ENCODE data around the gene ALDH9A1.
A peak's percentile ranks its signal among the peaks of the same experiment; 100 is the strongest.

The ALDH9A1 gene

GRCh38 chr1:165633614-165634013 lies 64.7 kb downstream of the ALDH9A1 start:
- H3K27ac ChIP-seq (ENCODE audit: low read depth, low read length) = no peak overlapping the region
- peak overlapping the region; percentile 46 for H3K4me3 ChIP-seq (ENCODE audit: low read depth, low read length)
- H3K79me2 ChIP-seq (ENCODE audit: control insufficient read depth, insufficient read depth, low read length, unreplicated experiment) = peaks cover 40% of the 10 kb centered on the region
- no peaks in the 10 kb centered on the region for H3K36me3 ChIP-seq (ENCODE audit: insufficient read depth, low read length)
- H3K27me3 ChIP-seq (ENCODE audit: insufficient read depth, low read length) = no peaks in the 10 kb centered on the region
- H2AFZ ChIP-seq (ENCODE audit: low read length, unreplicated experiment) = no peak overlapping the region
- H3K4me1 ChIP-seq (ENCODE audit: control insufficient read depth, insufficient read depth, low read length, unreplicated experiment) = peaks cover 53% of the 10 kb centered on the region

GRCh38 chr1:165632491-165632890 lies 65.9 kb downstream of the ALDH9A1 start:
- H3K4me3 ChIP-seq (ENCODE audit: low read depth, low read length) = peak overlapping the region; percentile 92
- peak overlapping the region; percentile 85; the same call in 1 of the 2 replicates for H3K27ac ChIP-seq (ENCODE audit: low read depth, low read length)
- H3K27me3 ChIP-seq (ENCODE audit: insufficient read depth, low read length) = no peaks in the 10 kb centered on the region
- peaks cover 46% of the 10 kb centered on the region for H3K4me1 ChIP-seq (ENCODE audit: control insufficient read depth, insufficient read depth, low read length, unreplicated experiment)
- no peaks in the 10 kb centered on the region for H3K36me3 ChIP-seq (ENCODE audit: insufficient read depth, low read length)
- H2AFZ ChIP-seq (ENCODE audit: low read length, unreplicated experiment) = peak overlapping the region; percentile 1
- peaks cover 40% of the 10 kb centered on the region for H3K79me2 ChIP-seq (ENCODE audit: control insufficient read depth, insufficient read depth, low read length, unreplicated experiment)

GRCh38 chr1:165632152-165632469 lies 66.3 kb downstream of the ALDH9A1 start:
- Histone ChIP-seq H3K4me3 (ENCODE audit: low read depth, low read length) (peak overlapping the region; percentile 92), H3K27me3 (ENCODE audit: insufficient read depth, low read length) (no peaks in the 10 kb centered on the region), H3K27ac (ENCODE audit: low read depth, low read length) (peak overlapping the region; percentile 85), H3K36me3 (ENCODE audit: insufficient read depth, low read length) (no peaks in the 10 kb centered on the region), H3K4me1 (ENCODE audit: control insufficient read depth, insufficient read depth, low read length, unreplicated experiment) (peaks cover 42% of the 10 kb centered on the region), H2AFZ (ENCODE audit: low read length, unreplicated experiment) (peak overlapping the region; percentile 34), H3K79me2 (ENCODE audit: control insufficient read depth, insufficient read depth, low read length, unreplicated experiment) (peaks cover 40% of the 10 kb centered on the region)

- peaks cover 40% of the 10 kb centered on the region for H3K79me2 ChIP-seq (ENCODE audit: control insufficient read depth, insufficient read depth, low read length, unreplicated experiment)
- peak overlapping the region; percentile 85 for H3K27ac ChIP-seq (ENCODE audit: low read depth, low read length)
- peaks cover 37% of the 10 kb centered on the region for H3K4me1 ChIP-seq (ENCODE audit: control insufficient read depth, insufficient read depth, low read length, unreplicated experiment)
- H3K27me3 ChIP-seq (ENCODE audit: insufficient read depth, low read length) = no peaks in the 10 kb centered on the region
- H3K36me3 ChIP-seq (ENCODE audit: insufficient read depth, low read length) = no peaks in the 10 kb centered on the region
- H2AFZ ChIP-seq (ENCODE audit: low read length, unreplicated experiment) = peak overlapping the region; percentile 95
- H3K4me3 ChIP-seq (ENCODE audit: low read depth, low read length) = peak overlapping the region; percentile 92
These were observed 66.8 kb downstream of the ALDH9A1 start for GRCh38 chr1:165631342-165632151.

- Histone ChIP-seq H3K27me3 (ENCODE audit: insufficient read depth, low read length) (no peaks in the 10 kb centered on the region), H3K4me3 (ENCODE audit: low read depth, low read length) (peak within 1 kb of the TSS; percentile 92), H3K27ac (ENCODE audit: low read depth, low read length) (peak within 1 kb of the TSS; percentile 85), H3K79me2 (ENCODE audit: control insufficient read depth, insufficient read depth, low read length, unreplicated experiment) (peaks cover 39% of the 10 kb centered on the region), H3K36me3 (ENCODE audit: insufficient read depth, low read length) (no peaks in the 10 kb centered on the region), H3K4me1 (ENCODE audit: control insufficient read depth, insufficient read depth, low read length, unreplicated experiment) (peaks cover 37% of the 10 kb centered on the region), H2AFZ (ENCODE audit: low read length, unreplicated experiment) (peak within 1 kb of the TSS; percentile 95)
These were observed 67.6 kb downstream of the ALDH9A1 start, which contains the start of gene MGST3 for GRCh38 chr1:165630629-165631341. Gene MGST3 (plus strand): TSS chr1:165631234. CDS start chr1:165649848, 18,614 bp downstream.

GRCh38 chr1:165629848-165630628 lies 68.3 kb downstream of the ALDH9A1 start:
- Histone ChIP-seq H3K4me3 (ENCODE audit: low read depth, low read length) (peak overlapping the region; percentile 92), H3K79me2 (ENCODE audit: control insufficient read depth, insufficient read depth, low read length, unreplicated experiment) (peaks cover 33% of the 10 kb centered on the region), H3K36me3 (ENCODE audit: insufficient read depth, low read length) (no peaks in the 10 kb centered on the region), H3K4me1 (ENCODE audit: control insufficient read depth, insufficient read depth, low read length, unreplicated experiment) (peaks cover 30% of the 10 kb centered on the region), H2AFZ (ENCODE audit: low read length, unreplicated experiment) (peak overlapping the region; percentile 93), H3K27ac (ENCODE audit: low read depth, low read length) (peak overlapping the region; percentile 85), H3K27me3 (ENCODE audit: insufficient read depth, low read length) (no peaks in the 10 kb centered on the region)

- Histone ChIP-seq H3K36me3 (ENCODE audit: insufficient read depth, low read length) (no peaks in the 10 kb centered on the region), H3K4me1 (ENCODE audit: control insufficient read depth, insufficient read depth, low read length, unreplicated experiment) (peaks cover 26% of the 10 kb centered on the region), H3K79me2 (ENCODE audit: control insufficient read depth, insufficient read depth, low read length, unreplicated experiment) (peaks cover 25% of the 10 kb centered on the region), H2AFZ (ENCODE audit: low read length, unreplicated experiment) (peak overlapping the region; percentile 55), H3K4me3 (ENCODE audit: low read depth, low read length) (no peak overlapping the region), H3K27me3 (ENCODE audit: insufficient read depth, low read length) (no peaks in the 10 kb centered on the region), H3K27ac (ENCODE audit: low read depth, low read length) (no peak overlapping the region)
These were observed 69.2 kb downstream of the ALDH9A1 start for GRCh38 chr1:165629151-165629550.

GRCh38 chr1:165628147-165628822 lies 70.1 kb downstream of the ALDH9A1 start:
- peaks cover 18% of the 10 kb centered on the region for H3K4me1 ChIP-seq (ENCODE audit: control insufficient read depth, insufficient read depth, low read length, unreplicated experiment)
- H2AFZ ChIP-seq (ENCODE audit: low read length, unreplicated experiment) = no peak overlapping the region
- peaks cover 17% of the 10 kb centered on the region for H3K79me2 ChIP-seq (ENCODE audit: control insufficient read depth, insufficient read depth, low read length, unreplicated experiment)
- no peaks in the 10 kb centered on the region for H3K27me3 ChIP-seq (ENCODE audit: insufficient read depth, low read length)
- H3K36me3 ChIP-seq (ENCODE audit: insufficient read depth, low read length) = no peaks in the 10 kb centered on the region
- H3K4me3 ChIP-seq (ENCODE audit: low read depth, low read length) = no peak overlapping the region
- H3K27ac ChIP-seq (ENCODE audit: low read depth, low read length) = no peak overlapping the region

- Histone ChIP-seq H3K4me3 (ENCODE audit: low read depth, low read length) (no peak overlapping the region), H3K36me3 (ENCODE audit: insufficient read depth, low read length) (no peaks in the 10 kb centered on the region), H2AFZ (ENCODE audit: low read length, unreplicated experiment) (no peak overlapping the region), H3K27me3 (ENCODE audit: insufficient read depth, low read length) (0 out of 2 replicates have a peak, but pooled peaks cover 4% of the 10 kb centered on the region), H3K79me2 (ENCODE audit: control insufficient read depth, insufficient read depth, low read length, unreplicated experiment) (no peaks in the 10 kb centered on the region), H3K27ac (ENCODE audit: low read depth, low read length) (no peak overlapping the region), H3K4me1 (ENCODE audit: control insufficient read depth, insufficient read depth, low read length, unreplicated experiment) (peaks cover 4% of the 10 kb centered on the region)
These were observed 73.9 kb downstream of the ALDH9A1 start for GRCh38 chr1:165624441-165624840.

GRCh38 chr1:165623624-165624023 lies 74.7 kb downstream of the ALDH9A1 start:
- Histone ChIP-seq H2AFZ (ENCODE audit: low read length, unreplicated experiment) (no peak overlapping the region), H3K4me1 (ENCODE audit: control insufficient read depth, insufficient read depth, low read length, unreplicated experiment) (no peaks in the 10 kb centered on the region), H3K27me3 (ENCODE audit: insufficient read depth, low read length) (0 out of 2 replicates have a peak, but pooled peaks cover 4% of the 10 kb centered on the region), H3K36me3 (ENCODE audit: insufficient read depth, low read length) (no peaks in the 10 kb centered on the region), H3K4me3 (ENCODE audit: low read depth, low read length) (no peak overlapping the region), H3K79me2 (ENCODE audit: control insufficient read depth, insufficient read depth, low read length, unreplicated experiment) (no peaks in the 10 kb centered on the region), H3K27ac (ENCODE audit: low read depth, low read length) (no peak overlapping the region)
